Activated T-cell treated with anti-CD3 and anti-CD28 coated beads, Interleukin-2, amount 50 U/mL, for 24 hours (primary cell): ENCODE measurements around the gene DEPDC5.

Experiments
- DNase-seq: peaks from one replicate; pipeline ENCODE4 v3.0.0-alpha.2; 2020
- H3K27ac Mint-ChIP-seq: 2 replicates; pipeline ENCODE4 v1.8.0; 2020; ENCODE audit warnings: mild to moderate bottlenecking, mixed read lengths
- H3K27me3 Mint-ChIP-seq: 2 replicates; pipeline ENCODE4 v1.8.0; 2020; ENCODE audit warnings: mixed read lengths
- H3K36me3 Mint-ChIP-seq: 2 replicates; pipeline ENCODE4 v1.8.0; 2020; ENCODE audit warnings: low read depth, mixed read lengths
- H3K4me1 Mint-ChIP-seq: 2 replicates; pipeline ENCODE4 v1.8.0; 2020; ENCODE audit warnings: low read depth, mixed read lengths
- H3K4me3 Mint-ChIP-seq: 2 replicates; pipeline ENCODE4 v1.8.0; 2020; ENCODE audit warnings: mild to moderate bottlenecking, moderate library complexity, mixed read lengths
- H3K9me3 Mint-ChIP-seq: 2 replicates; pipeline ENCODE4 v1.8.0; 2020; ENCODE audit warnings: mixed read lengths

Gene DEPDC5

DNA sequence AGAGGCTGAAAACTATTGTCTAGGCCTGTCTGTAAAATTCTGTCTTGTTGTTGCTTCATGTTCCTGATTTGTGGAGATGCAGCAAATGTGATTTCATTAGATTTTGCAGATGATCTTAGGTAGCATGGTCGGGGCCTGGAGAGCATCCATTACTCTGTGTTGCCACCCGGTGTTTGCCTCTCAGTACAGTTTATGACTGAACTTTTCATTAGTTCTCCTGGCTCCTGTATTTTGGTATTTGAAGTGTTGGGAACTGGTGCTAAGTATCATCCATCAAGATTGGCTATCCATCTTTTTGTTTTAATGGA lies 198.2 kb downstream of the DEPDC5 start:
- no peak for DNase-seq
- H3K27me3 Mint-ChIP-seq, result no peaks in the 10 kb centered on the region
- no peaks in the 10 kb centered on the region for H3K9me3 Mint-ChIP-seq
- peaks cover 97% of the 10 kb centered on the region for H3K36me3 Mint-ChIP-seq
- H3K4me3 Mint-ChIP-seq, result peak overlapping the region; percentile 43
- H3K4me1 Mint-ChIP-seq, result peaks cover 81% of the 10 kb centered on the region
- peak overlapping the region; percentile 91 for H3K27ac Mint-ChIP-seq

GRCh38 chr22:31952472-31952871 lies 198.7 kb downstream of the DEPDC5 start:
- no peak overlapping the region for H3K27ac Mint-ChIP-seq
- DNase-seq, result no peak
- peaks cover 97% of the 10 kb centered on the region for H3K36me3 Mint-ChIP-seq
- H3K4me3 Mint-ChIP-seq, result no peak overlapping the region
- H3K9me3 Mint-ChIP-seq, result no peaks in the 10 kb centered on the region
- H3K4me1 Mint-ChIP-seq, result peaks cover 81% of the 10 kb centered on the region
- no peaks in the 10 kb centered on the region for H3K27me3 Mint-ChIP-seq

- H3K9me3 Mint-ChIP-seq, result no peaks in the 10 kb centered on the region
- H3K4me3 Mint-ChIP-seq, result no peak overlapping the region
- H3K27me3 Mint-ChIP-seq, result no peaks in the 10 kb centered on the region
- DNase-seq, result no peak
- peaks cover 82% of the 10 kb centered on the region for H3K4me1 Mint-ChIP-seq
- peak overlapping the region; percentile 38 for H3K27ac Mint-ChIP-seq
- H3K36me3 Mint-ChIP-seq, result peaks cover 97% of the 10 kb centered on the region
Observed at GRCh38 chr22:31953261-31953660, 199.4 kb downstream of the DEPDC5 start.

- Mint-ChIP-seq H3K36me3 (peaks cover 90% of the 10 kb centered on the region), H3K27ac (no peak overlapping the region), H3K9me3 (no peaks in the 10 kb centered on the region), H3K4me1 (peaks cover 86% of the 10 kb centered on the region), H3K4me3 (no peak overlapping the region), H3K27me3 (no peaks in the 10 kb centered on the region)
- DNase-seq, result no peak
Observed at GRCh38 chr22:31954535-31955523, 201.0 kb downstream of the DEPDC5 start.

DNA sequence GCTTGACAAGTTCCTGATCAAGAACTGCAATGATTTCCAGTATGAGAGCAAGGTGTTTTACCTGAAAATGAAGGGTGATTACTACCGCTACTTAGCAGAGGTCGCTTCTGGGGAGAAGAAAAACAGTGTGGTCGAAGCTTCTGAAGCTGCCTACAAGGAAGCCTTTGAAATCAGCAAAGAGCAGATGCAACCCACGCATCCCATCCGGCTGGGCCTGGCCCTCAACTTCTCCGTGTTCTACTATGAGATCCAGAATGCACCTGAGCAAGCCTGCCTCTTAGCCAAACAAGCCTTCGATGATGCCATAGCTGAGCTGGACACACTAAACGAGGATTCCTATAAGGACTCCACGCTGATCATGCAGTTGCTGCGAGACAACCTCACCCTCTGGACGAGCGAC lies 202.5 kb downstream of the DEPDC5 start:
- Mint-ChIP-seq H3K4me1 (peaks cover 73% of the 10 kb centered on the region), H3K9me3 (no peaks in the 10 kb centered on the region), H3K36me3 (peaks cover 75% of the 10 kb centered on the region), H3K27me3 (no peaks in the 10 kb centered on the region), H3K4me3 (no peak overlapping the region), H3K27ac (peak overlapping the region; percentile 56)
- no peak for DNase-seq
